CD4-positive, alpha-beta T cell treated with Interleukin-15 for 1 hour (primary cell): ENCODE measurements around the gene SYNE2.
"Not testable (repeated sequence)": the region's sequence is repeated elsewhere in the genome, so short reads cannot be mapped to it uniquely, and the experiment has no call there.

Source experiments
- DNase-seq: peaks from one replicate; pipeline ENCODE4 v3.0.0-alpha.2; 2020

SYNE2 gene

DNA sequence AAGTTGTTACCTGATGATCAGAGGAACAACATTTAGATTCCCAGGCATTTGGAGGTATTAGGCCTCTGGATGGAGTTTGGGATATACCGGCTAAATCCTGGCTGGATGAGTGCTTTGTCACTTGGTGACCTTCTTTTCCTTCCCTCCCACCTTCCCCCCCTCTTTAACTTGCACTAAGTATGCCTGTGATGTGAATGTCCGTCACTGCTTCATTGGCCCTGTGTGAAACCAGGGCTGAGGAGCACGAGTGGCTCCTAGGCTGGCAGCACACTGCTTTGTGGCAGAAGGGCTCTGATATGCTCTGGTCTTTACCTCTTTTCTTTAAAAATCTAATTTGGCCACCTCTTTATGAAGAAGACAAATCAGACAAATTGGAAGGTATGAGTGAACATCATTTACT, 345.7 kb downstream of the SYNE2 start:
- no peak for DNase-seq

DNA sequence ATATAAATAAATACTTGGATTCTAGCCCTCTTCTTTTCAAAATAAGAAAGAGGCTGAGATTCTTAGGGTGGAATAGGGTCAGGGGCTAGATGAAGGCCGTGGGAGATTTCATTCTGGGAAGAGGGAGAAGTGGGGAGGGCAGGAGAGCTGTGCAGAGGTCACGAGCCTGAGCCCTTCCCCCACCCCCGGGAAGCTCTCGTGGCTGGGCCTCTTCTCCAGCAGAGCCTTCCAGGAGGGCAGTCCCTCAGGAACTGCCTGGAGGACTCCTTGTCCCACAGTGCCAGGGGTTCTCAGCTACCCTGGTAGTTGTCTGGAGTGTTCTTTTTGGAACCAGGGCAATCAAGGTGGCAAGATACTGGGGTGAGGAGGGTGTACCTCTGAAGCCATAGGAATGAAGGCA, 347.4 kb downstream of the SYNE2 start:
- no peak for DNase-seq

DNA sequence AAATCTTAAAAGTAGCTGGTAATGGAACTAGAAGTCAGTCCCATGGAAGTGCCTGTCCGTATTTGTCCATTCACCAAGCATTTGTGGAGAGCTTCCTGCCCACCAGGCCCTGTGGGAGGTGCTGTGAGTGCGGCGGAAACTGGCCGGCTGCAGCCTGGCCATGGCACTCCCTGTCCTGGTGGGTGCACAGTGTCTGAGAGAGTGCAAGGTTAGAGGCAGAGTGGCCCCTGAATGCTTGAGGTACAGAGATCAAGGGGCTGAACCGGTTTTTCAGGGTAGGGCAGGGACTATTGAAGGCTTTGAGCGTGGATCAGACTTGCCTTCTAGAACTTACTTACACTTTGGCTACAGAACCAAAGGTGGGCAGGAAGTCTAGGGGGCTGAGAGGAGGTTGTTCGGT, 348.5 kb downstream of the SYNE2 start:
- DNase-seq = no peak

DNA sequence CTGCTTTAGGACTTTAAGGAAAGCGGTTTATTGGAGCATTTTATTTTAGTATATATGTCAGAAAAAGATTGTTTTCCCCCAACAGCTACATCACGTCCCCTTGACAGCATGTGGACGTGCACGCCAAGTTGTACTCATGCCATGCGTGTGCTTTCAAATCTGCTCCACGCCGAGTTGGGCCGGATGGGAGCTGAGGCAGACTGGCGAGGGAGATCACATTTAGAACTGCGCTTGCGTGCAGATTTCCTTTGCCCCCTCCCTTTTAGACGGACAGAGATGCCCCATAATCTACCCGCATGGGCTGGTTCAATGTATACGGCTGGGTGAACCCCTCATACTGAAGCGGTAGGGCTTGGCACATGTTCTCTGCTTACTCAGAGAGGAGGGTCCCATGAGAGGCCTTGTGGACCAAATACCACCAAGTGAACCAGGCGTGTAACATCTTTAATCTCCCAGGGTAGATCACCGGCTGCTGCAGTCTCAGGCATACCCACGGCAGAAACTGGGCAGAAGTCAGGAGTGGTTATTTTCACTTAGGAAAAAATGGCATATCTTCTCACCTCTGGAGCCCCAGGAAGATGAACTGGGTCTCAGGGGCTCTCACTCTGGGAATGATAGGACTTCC, 349.2 kb downstream of the SYNE2 start:
- DNase-seq = no peak

DNA sequence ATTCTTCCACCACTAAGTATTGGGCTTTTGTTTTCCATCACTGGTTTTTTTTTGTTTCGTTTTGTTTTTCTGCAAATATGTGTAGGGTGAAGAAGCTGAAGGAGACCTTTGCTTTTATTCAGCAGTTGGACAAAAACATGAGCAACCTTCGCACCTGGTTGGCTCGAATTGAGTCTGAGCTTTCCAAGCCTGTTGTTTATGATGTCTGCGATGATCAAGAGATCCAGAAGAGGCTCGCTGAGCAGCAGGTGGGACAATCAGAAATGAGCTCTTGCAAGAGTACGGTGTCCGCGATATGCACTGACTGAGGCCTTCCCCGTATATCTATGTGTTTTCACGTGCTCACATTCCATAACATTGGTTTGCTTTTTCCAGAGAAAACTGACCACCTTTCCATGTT, 349.9 kb downstream of the SYNE2 start:
- no peak for DNase-seq

DNA sequence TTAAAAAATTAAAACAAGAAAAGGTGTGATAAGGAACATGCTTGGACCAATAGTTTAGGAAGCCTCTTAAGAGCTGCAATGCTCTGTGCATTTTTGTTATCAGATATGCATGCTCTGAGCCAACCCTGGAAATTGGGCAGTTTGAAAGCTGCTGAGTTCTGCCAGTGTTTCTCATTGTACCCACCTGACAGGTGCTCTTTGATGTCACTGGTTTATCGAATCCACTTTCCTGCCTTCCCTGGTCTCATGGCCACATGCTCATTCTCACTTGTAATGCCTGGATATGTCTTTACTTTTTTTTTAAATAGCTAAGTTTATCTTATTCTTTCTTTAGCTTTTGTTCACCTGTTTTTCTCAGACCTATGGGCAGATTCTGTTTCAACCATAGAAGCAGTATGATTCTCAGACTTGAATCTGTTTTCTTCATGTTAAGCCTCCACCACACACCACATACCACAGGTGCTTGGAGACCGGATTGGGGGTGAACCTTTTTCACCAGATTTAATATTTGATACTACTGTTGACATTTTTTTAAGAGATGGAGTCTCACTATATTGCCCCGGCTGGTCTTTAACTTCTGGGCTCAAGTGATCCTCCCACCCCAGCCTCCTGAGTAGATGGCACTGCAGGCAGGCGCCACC, 350.7 kb downstream of the SYNE2 start:
- DNase-seq = no peak

DNA sequence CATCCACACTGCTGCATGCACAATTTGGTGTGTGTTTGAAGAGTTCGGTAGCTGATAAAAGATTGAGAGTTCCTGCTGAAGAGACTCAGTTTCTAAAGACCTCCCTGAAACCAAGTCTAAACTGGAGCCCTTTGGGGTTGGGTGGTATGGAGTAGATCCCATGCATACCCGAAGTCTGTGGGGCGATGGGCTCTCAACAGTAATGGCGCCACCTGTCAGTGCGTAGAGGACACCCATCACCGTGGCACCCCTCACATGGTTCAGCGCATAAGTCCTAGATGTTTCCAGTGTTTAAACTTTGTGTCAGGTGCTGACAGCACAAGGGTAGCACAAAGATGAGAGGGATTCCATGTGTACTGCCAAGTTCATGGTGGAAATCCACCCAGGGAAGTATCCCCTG, 355.5 kb downstream of the SYNE2 start:
- DNase-seq = no peak

DNA sequence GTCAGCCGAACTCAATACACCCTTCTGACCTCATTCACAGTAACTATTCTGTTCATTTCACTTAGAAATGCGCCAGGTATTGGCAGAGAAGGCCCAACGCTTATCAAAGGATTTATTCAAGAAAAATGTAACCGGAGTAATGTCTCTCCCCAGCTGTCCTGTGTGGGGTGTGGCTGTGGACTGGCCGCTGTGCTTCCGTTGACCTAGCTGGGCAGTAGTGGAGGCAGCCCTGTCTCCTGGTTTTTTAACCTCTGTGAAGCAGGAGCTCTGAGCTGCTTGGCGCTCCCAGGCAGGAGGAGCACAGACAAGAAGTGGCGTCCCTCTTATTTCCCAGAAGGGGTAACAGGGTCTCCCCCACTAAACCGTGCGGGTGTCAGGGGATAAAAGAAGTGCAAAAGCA, 356.2 kb downstream of the SYNE2 start:
- DNase-seq = no peak

DNA sequence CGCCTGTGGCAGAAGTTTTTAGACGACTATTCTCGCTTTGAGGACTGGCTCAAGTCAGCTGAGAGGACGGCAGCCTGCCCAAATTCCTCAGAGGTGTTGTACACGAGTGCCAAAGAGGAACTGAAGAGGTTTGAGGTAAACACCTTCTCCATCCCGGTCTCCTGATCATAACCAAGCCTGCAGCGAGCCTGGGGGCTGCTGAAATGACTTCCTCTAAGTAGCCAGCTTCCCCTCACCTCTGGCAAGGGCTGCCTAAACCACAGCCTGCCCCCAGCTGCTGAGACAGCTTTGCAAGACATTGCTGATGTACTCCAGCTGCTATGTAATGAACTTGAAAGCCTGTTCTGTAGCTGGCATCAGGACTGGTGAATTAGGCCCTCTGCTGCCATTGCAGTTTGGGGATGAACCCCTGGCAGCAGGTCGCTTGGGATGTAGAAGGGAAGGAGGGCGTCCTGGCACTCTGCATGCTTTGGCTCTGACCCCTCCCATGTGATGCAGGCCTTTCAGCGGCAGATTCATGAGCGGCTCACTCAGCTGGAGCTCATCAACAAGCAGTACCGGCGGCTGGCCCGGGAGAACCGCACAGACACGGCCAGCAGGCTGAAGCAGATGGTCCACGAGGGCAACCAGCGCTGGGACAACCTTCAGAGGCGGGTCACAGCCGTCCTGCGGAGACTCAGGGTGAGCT, 356.8 kb downstream of the SYNE2 start:
- peak; percentile 22 for DNase-seq

DNA sequence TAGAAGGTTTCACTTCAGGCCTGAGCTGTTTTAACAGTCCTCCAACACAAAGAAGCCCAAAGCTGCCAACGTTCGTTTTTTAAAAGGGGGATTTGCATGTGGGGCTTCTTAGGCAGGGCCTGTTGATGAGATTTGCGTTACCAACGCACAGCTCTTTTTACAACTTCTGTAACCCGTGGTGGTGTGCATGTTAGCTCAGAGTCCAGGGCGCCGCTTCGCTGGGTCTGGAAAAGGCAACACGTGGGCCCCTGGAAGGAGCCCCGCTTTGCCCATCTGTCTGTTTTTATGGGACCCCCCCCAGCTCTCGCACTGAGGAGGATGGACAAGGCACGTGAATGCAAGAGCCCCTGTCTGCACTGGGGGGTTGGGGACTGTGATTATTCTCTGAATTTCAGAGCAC, 357.4 kb downstream of the SYNE2 start:
- DNase-seq = no peak

DNA sequence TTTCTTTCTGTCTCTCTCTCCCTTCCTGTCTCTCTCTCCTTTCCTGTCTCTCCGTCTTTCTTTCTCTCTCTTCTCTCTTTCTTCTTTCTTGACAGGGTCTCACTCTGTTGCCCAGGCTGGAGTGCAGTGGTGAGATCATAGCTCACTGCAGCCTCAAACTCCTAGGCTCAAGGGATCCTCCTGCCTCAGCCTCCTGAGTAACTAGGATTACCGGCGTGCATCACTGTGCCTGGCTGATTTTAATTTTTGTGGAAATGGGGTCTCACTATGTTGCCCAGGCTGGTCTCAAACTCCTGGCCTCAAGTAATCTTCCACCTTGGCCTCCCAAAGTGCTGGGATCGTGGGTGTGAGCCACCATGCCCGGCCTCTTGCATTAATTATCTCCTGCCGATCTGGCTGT, 358.1 kb downstream of the SYNE2 start:
- DNase-seq = not testable (repeated sequence)

DNA sequence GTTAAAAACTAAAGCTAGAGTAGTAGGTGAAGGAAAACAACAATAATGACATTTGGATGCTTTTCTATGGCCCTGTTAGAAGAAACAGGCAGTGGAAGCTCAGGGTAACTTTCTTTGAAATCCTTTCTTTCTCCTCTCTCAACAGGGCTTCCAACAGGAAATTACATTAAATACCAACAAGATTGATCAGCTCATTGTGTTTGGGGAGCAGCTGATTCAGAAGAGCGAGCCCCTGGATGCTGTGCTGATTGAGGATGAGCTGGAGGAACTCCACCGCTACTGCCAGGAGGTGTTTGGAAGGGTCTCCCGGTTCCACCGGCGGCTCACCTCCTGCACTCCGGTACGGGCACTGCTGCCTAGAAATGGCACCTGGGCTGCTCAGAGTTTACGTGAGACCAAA, 359.9 kb downstream of the SYNE2 start:
- no peak for DNase-seq

DNA sequence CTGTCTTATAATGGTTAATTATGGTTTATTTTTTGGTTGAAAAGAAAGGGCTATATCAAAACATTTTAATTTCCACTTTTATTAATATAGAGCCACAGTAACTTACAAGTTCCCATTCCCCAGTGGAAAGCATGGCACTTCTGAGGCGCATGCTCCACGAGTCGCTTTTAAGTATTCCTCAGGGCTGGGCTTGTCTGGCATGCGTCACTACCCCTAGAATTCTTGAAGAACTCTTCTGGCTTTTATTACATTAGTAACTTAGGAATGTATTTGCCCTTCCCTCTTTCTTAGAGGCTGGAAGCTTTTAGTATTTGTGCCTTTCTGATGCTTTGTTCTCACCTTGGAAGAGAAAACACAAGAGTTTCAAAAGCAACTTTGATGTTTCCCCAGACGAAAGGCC, 360.3 kb downstream of the SYNE2 start:
- no peak for DNase-seq

DNA sequence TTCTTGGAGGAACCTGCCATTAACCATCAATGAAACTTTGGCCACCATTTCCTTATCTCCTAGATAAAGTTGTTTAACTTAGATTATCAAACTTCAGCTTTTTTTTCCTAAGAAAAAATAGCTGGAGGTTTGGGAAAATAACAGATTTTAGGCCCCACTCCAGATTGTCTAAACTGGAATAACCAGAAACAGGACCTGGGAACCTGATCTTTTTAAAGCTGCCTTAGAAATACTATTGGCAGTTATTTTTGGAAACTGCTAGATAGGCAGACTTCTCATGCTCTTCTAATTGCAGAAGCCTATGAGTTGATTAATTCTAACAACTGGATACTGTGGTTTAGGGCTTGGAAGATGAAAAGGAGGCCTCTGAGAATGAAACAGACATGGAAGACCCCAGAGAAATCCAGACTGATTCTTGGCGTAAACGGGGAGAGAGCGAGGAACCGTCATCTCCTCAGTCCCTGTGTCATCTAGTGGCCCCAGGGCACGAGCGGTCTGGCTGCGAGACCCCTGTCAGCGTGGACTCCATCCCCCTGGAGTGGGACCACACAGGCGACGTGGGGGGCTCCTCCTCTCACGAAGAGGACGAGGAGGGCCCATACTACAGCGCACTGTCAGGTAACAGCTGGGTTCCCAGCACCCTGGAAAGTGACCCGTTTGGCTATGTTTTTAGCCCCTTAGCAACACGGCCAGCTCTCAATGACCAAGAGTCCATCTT, 361.2 kb downstream of the SYNE2 start:
- DNase-seq = no peak

DNA sequence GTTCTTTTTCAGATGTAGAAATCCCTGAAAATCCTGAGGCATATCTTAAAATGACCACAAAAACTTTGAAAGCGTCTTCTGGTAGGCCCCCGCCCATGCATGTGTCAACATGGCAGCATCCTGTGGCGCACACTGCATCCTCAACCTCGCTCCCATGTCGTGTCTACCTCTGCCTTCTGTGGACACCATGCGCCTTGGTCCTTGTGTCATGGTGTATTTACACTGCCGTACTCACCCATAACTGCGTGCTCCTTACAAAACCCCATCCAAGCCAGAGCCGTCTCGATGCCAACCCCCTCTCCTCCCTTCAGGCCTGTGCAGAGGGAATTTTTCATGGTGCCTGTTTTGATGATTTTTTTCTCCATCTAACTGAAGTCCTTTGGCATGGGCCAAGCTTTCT, 362.5 kb downstream of the SYNE2 start:
- DNase-seq = no peak

DNA sequence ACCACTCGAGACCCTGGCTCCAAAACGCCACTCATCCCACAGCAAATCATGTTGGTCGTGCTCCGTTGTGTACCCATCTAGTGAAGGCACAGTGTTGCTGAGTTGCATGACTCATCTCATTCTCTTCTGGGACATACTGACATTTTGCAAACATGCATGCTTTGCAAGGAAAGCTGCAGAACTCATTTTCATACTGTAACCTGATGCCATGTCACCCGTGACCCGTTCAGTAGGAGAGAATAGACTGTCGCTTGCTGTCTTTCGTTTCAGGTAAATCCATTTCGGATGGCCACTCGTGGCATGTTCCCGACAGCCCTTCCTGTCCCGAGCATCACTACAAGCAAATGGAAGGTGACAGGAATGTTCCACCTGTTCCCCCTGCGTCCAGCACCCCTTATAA, 363.2 kb downstream of the SYNE2 start:
- DNase-seq = no peak

DNA sequence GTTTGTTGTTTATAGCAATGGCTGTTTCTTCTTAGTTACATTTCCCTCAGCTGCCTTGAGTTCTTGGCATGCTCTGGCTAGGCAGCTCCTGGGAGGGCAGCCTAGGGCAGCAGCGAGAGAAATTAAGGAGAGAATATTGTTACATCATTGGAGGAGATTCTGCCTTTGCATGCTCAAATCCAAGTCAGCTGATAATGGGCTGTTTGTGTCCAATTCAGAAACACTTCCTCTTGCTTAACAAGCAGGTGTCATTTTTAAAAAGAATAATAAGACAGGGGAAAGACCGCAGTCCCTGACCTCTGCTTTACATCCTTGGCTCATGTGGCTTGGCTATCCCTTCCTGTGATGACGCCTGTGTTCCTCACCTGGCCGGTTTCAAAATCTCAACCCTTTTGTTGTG, 364.5 kb downstream of the SYNE2 start:
- DNase-seq = no peak

DNA sequence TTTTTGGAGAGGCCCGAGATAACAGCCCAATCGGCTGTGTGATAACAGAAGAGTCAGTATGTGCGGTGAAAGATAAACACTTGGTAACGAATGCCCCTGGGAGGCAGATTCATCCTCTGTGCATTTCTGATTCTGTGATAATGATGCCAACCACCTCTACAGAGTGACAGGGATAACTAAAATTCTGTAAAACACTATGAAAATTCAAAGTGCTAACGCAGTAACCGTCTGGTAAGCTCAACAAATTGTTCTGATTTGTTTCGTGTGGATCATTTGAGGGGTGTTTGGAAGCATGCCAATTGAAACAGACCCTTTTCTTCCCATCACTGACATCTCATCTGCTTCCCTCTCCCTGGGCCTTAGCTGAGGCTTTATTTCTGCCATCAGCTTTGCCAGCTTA, 365.0 kb downstream of the SYNE2 start:
- DNase-seq = no peak

DNA sequence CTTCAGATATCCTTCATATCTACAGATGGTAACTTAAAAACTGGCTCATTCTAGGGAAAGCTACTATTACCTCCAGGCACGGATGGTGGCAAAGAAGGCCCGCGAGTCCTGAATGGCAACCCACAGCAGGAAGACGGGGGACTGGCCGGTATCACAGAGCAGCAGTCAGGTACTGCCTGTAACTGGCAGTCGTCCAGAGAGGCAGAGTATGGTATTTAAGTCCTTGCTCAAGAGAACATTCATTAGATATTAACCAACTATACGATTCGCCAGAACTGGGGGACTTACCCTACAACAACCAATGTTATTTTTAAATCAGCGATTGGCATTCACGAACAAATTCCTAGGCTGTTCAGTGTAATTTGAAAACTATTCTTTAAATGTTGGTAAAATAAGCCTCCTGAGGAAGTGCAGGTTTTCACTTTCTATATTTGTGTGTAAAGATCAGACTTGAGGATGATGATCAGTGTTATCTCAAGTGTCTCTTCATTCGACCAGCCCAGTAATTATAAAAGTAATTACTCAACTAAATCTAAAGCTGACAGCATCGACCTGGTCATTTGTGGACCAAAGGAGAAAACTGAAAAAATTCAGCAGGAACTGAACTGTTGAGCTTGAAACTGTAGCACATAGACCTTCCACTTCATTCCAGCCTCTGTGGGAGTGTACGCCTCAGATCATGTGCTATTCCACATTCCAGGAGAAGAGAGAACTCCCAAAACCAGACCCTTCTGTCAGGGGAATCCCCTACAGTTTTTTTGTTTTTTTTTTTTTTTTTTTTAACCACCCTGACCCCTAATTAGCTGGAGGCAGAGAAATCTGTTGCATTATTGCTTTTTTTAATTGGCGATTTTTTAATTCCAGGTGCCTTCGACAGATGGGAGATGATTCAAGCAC, 365.8 kb downstream of the SYNE2 start:
- DNase-seq = no peak

DNA sequence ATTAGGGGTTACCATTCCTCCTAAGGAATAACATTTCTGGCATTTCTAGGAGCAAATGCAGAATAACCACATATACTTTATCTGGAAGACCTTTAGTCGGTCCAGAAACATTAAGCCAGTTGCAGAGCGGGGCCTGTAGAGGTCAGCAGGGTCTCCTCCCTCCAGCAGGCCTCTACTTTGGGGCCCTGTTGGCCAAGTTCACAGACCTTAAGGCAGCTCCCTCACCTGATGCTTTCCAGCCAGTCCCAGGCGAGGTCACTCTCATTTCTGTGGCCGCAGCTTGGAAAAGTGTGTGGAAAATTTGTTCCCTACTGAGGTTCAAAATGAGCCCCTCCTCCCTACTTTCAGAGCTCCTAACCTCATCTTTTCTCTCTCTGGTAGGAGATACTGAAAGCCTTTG, 367.3 kb downstream of the SYNE2 start:
- no peak for DNase-seq

DNA sequence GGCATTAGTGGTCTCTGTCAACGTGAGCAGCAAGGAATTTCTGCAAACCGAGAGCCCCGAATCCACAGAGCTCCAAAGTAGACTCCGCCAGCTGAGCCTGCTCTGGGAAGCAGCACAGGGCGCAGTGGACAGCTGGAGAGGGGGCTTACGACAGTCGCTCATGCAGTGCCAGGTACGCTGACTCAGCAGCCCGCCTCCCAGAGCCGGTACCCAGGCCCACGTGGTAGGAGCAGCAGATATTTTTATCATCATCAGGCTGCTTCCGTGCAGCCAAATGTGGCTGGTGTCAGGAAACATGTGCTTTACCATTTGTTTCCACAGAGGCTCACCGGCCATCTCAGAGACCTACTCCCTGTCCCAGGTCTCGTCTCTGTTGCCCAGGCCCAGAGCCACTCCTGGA, 367.7 kb downstream of the SYNE2 start:
- DNase-seq = no peak

DNA sequence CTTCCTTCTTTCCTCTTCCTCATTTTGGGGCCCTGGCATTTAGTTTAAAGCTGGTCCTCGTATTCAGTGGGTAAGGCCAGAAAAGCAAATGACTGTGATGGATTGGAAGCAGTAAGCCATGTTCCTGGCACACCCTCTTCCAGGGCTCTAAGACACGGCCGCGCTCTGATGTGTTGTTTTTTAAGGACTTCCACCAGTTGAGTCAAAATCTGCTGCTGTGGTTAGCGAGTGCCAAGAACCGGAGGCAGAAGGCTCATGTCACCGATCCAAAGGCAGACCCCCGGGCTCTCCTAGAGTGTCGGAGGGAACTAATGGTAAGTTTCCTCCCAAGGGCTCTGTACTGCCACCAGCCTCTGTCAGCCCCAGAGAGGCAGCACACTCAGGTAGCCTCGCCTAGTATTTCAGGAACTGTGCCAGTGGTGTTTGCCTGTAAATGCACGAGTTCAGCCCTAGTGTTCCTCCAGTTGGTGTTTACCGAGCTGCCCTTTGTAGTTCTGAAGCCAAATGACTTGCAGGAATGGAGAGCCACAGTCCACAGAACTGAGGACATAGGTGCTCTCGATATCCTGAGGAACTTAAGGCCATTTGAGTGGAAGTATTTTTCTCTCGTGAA, 368.7 kb downstream of the SYNE2 start:
- DNase-seq = no peak
